Medulla oblongata (tissue), 1 donor: ENCODE results near the gene RABEP2.
"Not testable (repeated sequence)": the region's sequence is repeated elsewhere in the genome, so short reads cannot be mapped to it uniquely, and the experiment has no call there.

Source experiments
- DNase-seq: peaks from one replicate; pipeline ENCODE4 v3.0.0-alpha.2; 2015; ENCODE audit errors: extremely low spot score

RABEP2 gene

GRCh38 chr16:28933171-28933570 lies 8.1 kb upstream of the RABEP2 start:
- no peak for DNase-seq

GRCh38 chr16:28932339-28933141 lies 7.5 kb upstream of the RABEP2 start:
- no peak for DNase-seq

- DNase-seq, result no peak
These were observed 6.8 kb upstream of the RABEP2 start, which contains the start of gene CD19 for GRCh38 chr16:28931801-28932225. TSS of gene CD19 (plus strand) at chr16:28931971. CDS start at chr16:28932001, 30 bp downstream.

- DNase-seq, result no peak
These were observed 5.6 kb upstream of the RABEP2 start for GRCh38 chr16:28930652-28931051.

GRCh38 chr16:28930203-28930602 lies 5.2 kb upstream of the RABEP2 start:
- DNase-seq, result no peak

GRCh38 chr16:28927815-28928214 lies 2.8 kb upstream of the RABEP2 start:
- no peak for DNase-seq

GRCh38 chr16:28926284-28926683 lies 1.2 kb upstream of the RABEP2 start:
- not testable (repeated sequence) for DNase-seq

- peak; percentile 60 for DNase-seq
These were observed 569 bp upstream of the RABEP2 start for GRCh38 chr16:28925386-28926228.

GRCh38 chr16:28924399-28924761 lies 658 bp downstream of the RABEP2 start:
- DNase-seq, result no peak

GRCh38 chr16:28923652-28924398 lies 1.2 kb downstream of the RABEP2 start:
- DNase-seq, result peak; percentile 10

GRCh38 chr16:28923231-28923587 lies 1.8 kb downstream of the RABEP2 start:
- DNase-seq, result no peak

- no peak for DNase-seq
These were observed 6.3 kb downstream of the RABEP2 start for GRCh38 chr16:28918698-28919097.

GRCh38 chr16:28917095-28917494 lies 7.9 kb downstream of the RABEP2 start:
- DNase-seq, result no peak

- DNase-seq, result no peak
These were observed 9.9 kb downstream of the RABEP2 start for GRCh38 chr16:28915181-28915580.

GRCh38 chr16:28913946-28914724 lies 10.9 kb downstream of the RABEP2 start:
- DNase-seq, result no peak

GRCh38 chr16:28912558-28912957 lies 12.5 kb downstream of the RABEP2 start:
- no peak for DNase-seq

- no peak for DNase-seq
These were observed 14.7 kb downstream of the RABEP2 start for GRCh38 chr16:28910086-28911031.

GRCh38 chr16:28905800-28906372 lies 19.2 kb downstream of the RABEP2 start:
- DNase-seq, result no peak

- DNase-seq, result no peak
These were observed 19.7 kb downstream of the RABEP2 start for GRCh38 chr16:28905229-28905754.

- no peak for DNase-seq
These were observed 20.2 kb downstream of the RABEP2 start for GRCh38 chr16:28904828-28905227.
